Activated CD8-positive, alpha-beta memory T cell treated with anti-CD3 and anti-CD28 coated beads, Interleukin-2, amount 50 U/mL, for 24 hours (primary cell): Measurements from ENCODE around the gene CRIP3.

Experiments
- DNase-seq: peaks from one replicate; pipeline ENCODE4 v3.0.0-alpha.2; 2020; ENCODE audit errors: extremely low read depth

The CRIP3 gene

DNA sequence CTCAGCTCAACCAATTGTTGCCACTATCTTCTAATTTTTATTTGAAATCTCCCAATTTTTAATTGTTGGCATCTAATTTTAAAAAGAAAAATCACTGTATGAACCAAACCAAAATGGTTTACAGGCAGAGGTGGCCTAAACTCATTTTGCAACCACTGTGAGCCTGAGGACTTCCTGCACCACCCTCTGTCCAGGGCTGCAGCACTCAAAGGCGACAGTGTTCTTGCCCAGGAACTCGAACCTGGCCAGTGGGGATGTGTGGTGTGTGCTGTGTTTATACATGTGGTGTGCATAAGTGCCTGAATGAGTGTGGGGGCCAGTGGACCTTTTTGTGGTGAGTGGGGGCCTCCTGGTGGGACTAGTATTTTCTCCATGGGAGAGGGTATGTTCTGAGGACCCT, 34.9 kb downstream of the CRIP3 start:
- DNase-seq, result no peak

DNA sequence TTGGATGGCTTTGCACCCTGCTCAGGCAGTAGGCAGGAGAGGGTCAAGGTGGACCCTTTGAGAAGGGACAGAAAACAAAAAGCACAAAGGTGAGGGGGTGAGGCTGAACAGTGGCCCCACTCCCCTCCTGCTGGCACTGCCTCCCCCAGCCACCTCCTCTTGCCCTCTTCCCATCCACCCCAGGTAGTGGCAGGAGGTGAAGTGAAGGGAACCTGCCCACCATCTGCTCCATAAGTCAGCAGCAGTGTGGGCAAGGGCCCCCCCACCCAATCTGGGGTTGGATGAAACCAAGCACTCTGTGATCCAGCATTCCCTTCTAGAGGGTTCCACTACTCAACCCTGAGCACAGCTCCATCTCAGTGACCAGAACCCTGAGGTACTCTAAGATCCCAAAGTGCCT, 36.7 kb downstream of the CRIP3 start:
- DNase-seq, result no peak

DNA sequence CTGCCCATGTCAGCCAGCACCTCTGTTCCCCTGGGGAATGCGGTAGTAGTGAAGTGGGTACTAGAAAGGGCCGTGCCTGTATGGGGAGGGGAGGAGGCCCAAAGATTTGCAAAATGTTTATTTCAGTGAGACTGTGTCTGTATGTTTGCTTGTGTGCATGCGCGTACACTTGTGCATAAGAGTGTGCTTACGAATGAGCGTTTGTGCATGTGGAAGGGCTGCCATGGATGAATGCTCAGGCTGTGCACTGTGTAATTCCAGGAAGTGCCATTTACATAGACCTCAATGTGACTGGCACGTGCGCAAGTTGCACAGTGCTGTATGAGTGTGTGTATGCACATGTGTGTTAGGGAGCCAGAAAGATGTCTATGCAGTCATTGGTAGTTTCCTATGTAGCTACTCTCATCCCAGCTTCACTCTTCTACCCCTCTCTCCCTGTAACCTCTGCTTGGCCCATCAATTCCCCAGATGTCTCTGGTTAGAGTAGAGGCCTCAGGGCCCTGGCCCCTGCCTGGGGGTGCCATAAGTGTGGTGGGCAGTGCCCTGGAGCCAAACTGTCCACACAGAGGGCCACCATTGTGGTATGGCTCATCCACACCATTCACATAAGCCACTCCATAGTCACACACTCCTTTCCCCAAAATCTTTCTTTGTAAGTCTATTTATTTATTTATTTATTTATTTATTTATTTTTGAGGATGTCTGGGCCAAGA, 37.4 kb downstream of the CRIP3 start:
- DNase-seq, result no peak

DNA sequence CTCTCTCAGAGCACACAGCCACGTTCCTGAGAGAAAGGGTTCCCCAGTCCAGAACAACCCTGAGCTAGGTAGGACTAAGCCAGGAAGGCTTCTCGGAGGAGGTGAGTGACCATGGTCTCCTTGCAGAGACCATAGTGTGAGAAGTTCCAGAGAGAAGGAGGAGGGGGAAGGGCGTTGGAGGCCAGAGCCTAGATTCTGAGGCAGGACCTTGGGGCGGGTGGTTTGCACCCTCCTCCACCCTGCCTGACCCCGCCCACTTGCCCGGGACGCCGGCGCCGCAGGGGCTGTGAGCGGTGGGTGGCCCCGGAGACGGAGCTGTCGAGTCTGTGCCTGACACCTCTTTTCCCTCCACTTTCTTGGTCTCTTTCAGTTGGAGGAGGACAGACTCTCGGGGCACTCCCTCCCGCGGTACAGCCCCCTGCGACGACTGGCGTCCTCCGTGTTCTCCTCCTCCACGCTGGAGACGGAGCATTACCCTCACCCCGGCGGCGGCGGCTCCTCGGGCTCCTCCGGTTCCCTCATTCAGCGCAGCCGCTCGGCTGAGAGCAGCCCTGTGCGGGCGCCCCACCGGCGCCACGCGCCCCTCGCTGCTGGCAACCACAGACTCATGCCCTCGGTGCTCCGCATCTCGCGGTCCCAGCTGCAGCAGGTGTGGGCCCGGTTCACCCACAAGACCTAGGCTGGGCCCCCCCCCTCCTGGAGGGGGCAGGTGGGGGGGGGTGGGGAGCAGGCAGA, 39.2 kb downstream of the CRIP3 start:
- DNase-seq, result no peak

DNA sequence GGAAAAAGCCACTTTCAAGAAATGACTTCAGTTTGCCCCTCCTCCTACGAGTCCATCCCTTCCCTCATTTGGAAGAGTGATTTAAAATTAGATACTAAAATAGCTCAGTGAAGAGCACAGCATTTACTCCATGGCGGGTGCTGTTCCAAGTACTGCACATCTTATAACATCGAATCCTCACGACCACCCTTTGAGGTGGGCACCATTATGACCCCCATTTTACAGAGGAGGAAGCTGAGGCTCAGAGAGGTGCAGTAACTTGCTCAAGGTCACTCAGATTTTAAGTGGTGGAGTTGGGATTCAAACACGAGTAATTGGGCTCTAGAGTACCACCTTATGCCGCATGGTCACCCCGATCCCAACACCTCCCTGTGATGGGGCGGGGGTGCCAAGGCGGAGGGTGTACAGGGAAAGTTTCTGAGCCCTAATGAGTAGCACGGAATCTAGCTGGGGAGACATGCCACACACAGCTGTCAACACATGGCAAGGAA, 39.8 kb downstream of the CRIP3 start:
- no peak for DNase-seq

DNA sequence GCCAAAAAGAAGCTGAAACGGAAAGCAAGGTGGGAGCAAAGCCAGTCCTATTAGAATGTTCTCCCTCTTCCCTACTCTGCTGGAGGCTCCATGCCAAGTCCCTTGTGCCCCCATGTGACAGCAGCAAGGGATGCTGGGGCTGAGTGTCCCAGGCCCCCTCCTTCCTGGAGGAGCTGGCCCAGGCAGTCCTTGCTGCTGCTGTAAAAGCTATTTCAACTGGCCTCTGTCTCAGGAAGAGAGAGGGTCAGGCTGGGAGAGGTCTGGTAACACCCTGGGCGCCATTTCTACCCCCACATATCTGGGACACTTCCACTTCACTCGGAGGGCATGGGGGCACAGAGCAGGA, 40.3 kb downstream of the CRIP3 start:
- no peak for DNase-seq

DNA sequence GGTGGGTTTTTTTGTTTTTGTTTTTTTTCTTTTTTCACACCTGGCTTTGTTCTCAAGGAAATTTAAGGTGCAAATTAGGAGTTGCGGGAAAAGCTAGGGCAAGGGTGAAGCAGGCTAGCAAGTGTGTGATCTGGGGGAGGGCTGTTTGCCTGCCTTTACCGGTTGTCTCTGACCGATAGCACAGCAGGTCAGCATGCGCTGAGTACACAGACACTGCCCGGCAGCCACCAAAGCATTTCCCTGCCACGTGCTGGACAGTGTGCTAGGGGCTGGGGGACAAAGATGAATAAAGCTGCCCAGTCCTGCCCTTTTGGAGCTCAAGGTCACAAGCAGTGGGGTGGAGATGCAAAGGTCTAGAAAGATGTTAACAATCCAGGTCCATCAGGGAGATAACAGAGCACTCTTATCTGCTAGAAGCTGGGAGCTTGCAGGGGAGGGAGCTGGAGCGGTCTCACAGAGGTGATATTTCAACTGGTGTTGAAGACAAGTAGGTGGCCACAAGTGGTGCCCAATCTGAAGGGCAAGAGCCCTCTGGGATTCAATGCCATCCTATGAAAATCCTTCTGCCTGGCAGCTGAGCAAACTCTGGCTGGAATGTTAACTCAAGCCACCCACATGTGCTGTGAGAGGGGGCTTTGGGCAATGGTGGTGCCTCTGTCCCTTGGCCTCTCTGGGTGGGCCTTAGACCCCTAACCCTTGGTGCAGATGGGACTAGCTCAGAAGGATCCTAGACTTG, 40.8 kb downstream of the CRIP3 start:
- no peak for DNase-seq

DNA sequence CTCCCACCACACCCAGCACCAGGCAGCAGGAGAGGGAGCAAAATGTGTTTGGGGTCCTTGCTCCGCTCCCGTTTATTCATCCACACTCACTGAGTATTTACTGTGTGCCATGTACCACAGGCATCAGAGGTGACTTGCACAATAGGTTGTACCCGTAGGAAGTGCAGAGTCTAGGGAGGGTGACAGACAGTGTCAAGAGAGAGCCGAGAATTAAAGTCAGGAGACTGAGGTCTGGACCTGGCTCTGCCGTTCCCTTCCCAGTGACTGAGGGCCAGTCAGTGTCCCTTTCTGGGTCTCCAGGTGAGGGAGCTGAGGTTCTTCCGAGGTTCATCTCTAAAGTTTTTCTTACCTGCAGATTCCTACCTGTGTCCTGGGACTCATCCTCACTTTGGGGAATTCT, 43.1 kb downstream of the CRIP3 start:
- DNase-seq, result no peak

DNA sequence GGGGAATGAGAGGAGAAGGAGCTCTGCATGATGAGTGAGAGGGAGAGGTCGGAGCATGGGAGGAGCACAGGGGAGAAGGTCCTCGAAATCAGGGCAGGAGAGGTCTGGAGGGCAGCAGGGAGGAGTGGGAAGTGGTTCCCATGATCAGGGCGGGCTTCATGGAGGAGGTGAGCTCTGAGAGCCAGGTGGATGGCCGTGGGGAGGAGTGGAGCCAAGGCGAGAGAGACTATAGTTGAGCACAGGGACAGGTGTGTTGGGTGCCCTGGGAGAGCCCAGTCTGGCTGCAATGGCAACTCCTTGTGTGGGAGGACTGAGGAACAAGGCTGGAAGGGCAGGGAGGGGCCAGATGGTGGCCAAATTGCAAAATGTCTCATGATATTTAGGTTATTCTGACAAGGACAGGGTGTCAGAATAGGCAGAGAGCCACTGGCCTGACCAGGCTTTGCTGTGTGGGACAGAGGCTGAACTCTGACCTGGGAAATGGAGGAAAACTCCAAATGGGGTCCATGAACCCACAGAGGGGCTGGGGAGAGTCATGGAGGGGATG, 44.0 kb downstream of the CRIP3 start:
- no peak for DNase-seq

DNA sequence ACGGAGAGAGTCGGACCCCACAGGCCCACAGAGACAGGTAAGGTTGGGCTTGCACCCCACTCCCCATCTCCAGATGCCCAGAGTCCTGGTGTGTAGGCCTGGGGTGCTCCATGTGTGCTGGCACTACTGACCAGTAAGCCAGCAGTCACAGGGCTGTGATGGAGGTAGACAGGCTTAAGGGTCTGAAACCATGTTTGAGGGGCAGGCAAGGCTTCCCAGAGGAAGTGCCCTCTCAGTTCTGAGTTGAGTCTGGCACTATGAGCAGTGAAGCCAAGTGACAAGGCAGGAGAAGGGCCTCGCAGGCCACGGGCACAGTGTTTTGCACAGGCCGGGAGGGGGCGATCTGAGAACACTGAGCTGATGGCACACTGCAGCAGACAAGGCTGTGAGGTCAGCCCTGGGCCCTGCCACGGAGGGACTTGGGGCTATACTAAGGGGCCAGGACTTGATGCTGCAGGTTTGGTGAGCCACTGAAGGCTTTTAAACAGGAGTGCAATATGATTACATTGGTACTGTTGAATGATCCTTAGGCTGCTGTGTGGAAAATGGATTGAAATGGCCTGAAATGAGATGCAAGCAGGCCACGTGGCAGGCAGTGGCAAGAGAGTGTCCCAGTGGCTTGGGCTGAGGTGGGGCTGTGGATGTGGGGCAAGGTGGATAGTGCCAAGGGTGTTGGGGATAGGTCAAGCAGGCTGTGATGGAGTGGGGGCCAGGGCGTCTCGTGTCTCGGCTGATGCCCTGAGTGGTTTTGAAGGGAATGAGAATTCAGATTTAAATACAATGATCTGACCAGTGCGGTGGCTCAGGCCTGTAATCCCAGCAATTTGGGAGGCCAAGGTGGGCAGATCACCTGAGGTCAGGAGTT, 45.1 kb downstream of the CRIP3 start:
- DNase-seq, result peak; percentile 58

DNA sequence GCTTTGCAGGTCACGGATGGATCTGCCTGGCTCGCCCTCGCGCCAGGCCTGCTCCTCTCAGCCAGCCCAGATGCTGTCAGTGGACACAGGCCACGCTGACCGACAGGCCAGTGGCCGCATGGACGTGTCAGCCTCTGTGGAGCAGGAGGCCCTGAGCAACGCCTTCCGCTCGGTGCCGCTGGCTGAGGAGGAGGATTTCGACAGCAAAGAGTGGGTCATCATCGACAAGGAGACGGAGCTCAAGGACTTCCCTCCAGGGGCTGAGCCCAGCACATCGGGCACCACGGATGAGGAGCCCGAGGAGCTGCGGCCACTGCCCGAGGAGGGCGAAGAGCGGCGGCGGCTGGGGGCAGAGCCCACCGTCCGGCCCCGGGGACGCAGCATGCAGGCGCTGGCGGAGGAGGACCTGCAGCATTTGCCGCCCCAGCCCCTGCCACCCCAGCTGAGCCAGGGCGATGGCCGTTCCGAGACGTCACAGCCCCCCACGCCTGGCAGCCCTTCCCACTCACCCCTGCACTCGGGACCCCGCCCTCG, 45.8 kb downstream of the CRIP3 start:
- DNase-seq, result no peak

DNA sequence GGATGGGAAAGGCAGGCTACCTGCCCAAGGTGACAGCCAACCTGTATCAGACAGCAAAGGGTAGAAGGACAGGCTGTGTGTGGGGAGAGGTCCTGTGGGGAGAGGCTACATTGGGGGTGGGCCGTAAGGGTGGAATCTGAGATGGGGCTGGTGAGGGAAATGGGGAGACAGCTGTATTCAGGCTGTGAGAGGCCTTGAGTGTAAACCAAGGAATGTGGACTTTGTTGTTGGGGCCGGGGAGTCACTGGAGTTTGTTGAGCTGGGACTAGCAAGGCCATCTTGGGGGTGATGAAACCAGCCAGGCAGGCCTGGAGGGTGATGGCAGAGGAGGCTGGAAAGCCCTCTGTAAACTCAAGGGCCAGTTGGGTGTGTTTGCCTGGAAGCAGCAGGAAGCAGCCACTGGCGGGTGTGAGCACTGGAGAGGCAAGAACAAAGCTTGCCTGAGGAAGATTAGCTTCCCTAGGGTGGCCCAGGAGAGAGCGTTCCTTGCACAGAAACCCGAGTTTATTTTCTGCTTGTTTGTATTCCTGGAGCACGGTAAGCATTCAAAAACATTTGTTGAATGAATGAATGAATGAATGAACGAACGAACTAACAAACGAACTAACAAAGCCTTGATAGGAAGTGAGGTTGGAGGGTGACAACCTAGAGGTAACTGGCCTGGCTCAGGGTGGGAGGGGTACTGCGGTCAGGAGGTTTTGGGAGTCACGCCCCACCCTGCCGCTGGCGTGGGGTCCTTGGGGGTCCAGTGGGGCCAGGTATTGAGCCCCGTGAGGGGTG, 46.4 kb downstream of the CRIP3 start:
- DNase-seq, result no peak

DNA sequence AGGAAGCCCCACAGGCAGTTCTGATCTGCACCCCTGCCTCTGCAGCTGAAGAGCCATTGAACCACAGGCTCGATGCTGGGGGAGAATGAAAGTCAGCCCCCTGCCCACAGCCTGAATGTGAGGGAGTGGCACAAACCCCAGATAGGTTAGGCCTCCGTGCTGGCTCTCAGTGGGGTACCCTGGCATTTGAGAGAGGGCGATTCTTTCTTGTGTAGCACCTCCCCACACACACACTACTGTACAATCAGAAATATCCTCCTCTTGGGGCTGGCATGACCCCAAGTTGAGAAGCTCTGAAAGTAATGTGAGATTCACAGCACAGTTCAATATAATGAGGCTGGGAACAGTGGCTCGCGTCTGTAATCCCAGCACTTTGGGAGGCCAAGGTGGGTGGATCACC, 47.4 kb downstream of the CRIP3 start:
- DNase-seq, result no peak

DNA sequence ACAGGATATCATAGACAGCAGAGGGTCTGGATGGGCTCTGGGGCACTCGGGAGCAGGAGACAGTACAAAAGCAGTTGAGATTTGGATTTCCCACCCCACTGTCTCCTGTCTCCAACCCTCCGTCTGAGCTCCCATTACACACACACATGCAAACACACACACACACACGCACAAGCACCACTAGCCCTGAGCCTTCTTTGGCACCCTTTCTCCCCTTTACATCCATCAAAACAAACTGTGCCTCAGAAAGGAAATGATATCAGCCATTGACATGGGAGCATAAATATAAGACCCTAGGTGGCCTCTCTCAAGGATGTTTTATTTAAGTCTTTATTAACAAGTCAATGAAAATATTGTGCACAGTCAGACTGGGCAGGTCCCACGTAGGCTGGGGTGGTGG, 47.8 kb downstream of the CRIP3 start:
- DNase-seq, result no peak

DNA sequence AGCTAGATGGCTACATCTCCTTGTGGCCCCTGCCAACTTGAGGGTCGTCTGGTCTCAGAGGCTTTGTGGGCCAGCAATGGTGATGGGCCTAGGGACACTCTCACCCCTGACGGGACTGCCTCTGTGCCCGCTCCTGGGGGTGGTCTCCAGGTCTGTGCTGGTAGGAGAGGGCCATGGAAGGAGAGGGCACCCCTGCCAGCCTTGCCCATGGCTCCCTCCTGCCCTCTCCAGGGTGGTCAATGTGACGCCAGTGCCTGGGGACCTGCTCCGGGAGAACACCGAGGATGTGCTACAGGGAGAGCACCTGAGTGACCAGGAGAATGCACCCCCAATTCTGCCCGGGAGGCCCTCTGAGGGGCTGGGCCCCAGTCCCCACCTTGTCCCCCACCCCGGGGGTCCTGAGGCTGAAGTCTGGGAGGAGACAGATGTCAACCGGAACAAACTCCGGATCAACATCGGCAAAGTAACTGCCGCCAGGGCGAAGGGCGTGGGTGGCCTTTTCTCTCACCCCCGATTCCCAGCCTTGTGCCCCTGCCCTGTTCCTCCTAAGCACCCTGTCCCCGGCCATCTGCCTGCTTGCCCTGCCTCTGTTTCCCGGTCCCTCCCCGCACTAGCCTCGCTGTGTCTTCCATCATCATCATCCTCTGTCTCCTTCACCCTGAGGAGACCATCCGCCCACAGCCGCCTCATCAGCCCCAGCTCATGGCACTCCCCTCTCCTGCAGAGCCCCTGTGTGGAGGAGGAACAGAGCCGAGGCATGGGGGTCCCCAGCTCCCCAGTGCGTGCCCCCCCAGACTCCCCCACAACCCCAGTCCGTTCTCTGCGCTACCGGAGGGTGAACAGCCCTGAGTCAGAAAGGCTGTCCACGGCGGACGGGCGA, 49.6 kb downstream of the CRIP3 start:
- no peak for DNase-seq

DNA sequence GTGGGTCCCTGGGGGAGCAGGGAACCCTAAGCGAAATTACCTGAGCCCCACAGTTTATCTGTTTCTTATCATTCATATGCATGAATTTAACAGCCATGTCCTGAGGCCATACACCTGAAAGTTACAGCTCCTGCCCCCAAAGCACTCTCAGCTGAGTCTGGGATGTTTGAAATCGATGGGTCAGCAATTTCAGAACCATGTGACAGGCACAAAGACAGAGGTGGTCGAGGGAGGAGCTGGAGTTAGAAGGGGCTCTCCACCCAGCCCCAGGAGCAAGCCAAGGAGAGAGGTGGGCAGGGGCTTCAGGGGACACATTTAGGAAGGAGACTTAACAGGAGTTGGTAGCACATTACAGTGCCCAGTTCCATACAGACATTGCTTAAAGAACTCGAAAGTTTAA, 50.4 kb downstream of the CRIP3 start:
- no peak for DNase-seq

DNA sequence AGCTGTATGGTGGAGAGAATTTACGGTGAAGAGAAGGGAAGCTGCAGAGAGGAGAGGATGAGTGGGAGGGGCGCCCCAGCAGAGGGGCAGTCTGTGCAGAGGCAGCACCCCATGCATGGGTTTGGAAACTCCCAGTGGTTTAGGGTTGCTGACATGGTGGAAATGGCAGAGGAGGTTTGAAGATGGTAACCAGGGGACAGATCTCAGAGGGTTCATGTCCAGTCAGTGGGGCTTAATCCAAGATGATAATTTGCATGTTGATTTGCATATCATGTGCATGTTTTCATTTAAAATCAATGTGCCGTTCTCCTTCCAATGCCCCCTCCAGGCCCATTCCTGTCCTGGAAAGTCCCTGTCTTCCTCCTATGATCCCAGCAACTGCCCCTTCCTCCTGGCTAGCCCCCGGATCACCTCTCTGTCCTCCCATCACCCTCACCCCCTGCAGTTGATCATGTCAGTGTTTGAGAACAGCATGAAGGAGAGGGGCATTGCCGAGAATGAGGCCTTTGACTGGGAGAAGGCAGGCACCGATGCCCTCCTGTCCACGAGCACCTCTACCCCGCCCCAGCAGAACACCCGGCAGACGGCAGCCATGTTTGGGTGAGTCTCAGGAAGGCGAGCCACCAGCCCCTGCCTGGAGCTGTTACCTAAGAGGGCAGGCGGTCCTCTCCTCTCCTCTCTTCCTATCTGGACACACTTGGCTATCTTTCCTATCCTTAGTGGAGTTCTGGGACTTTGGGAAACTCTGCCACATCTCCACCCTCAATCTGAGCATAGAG, 51.1 kb downstream of the CRIP3 start:
- DNase-seq, result no peak

DNA sequence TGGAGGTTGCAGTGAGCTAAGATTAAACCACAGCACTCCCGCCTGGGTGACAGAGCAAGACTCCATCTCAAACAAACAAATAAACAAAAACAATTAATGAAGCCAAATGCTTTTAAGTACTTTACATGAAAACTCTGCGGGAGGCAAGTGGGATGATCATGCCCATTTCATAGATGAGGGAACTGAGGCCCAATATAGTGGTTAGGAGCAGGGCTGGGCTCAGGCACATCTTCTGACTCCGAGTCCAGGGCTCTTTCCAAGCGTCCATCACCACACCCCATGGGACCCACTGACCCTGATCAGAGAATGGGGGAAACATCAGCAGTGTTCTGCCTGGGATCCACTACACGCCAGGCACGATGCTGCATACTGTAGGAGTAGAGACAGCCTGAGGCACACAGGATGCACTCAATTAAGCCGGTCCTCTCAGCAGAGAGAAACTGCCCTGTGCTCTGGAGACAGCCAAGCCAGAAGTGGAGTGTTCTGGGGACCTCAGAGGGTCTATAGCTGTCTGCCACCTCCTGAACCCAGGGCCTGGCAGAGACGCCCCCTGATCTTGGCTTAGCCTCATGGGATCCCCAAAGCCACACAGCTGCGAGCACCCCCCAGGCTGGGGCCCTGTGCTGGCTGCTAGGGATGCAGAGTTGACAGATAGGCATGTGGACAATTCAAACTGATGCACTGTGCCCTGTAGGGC, 51.8 kb downstream of the CRIP3 start:
- no peak for DNase-seq
